ENCODE results near the gene DYRK1A. TPM values are rescaled to one million over a fixed set of nuclear protein-coding genes. Genes with fewer than 3 reads are reported as not detected.

The DYRK1A gene
- total RNA-seq, 1 donor from 2014 or later: 34.4 TPM

GRCh38 chr21:37472581-37472980, 106.0 kb downstream of the DYRK1A start:
- Histone ChIP-seq H3K4me1 (peaks cover 0 to 11% of the 10 kb centered on the region in 2 donors), H3K9me3 (no peaks in the 10 kb centered on the region), H3K4me3 (no peak overlapping the region), H3K27me3 (no peaks in the 10 kb centered on the region), H3K27ac (no peak overlapping the region), H3K36me3 (no peaks in the 10 kb centered on the region)
- no peak for DNase-seq (ENCODE audit: low spot score in 2 of 2)
- no peak for TF ChIP-seq CTCF (IDR thresholded peaks at IDR 0.05)
- intact Hi-C loops (cut with DNase I): no loop called here

- H3K27ac ChIP-seq: no peak overlapping the region
- no peaks in the 10 kb centered on the region for H3K27me3 ChIP-seq
- intact Hi-C loops (cut with DNase I): no loop called here
- no peaks in the 10 kb centered on the region for H3K36me3 ChIP-seq
- no peak overlapping the region for H3K4me3 ChIP-seq
- peaks cover 0 to 11% of the 10 kb centered on the region in 2 donors for H3K4me1 ChIP-seq
- no peak for TF ChIP-seq CTCF (IDR thresholded peaks at IDR 0.05)
- H3K9me3 ChIP-seq: no peaks in the 10 kb centered on the region
- no peak for DNase-seq (ENCODE audit: low spot score in 2 of 2)
Observed at GRCh38 chr21:37473491-37473890, 106.9 kb downstream of the DYRK1A start.

- Histone ChIP-seq H3K9me3 (no peaks in the 10 kb centered on the region), H3K36me3 (no peaks in the 10 kb centered on the region), H3K27me3 (no peaks in the 10 kb centered on the region), H3K4me1 (peaks cover 0 to 13% of the 10 kb centered on the region in 2 donors), H3K4me3 (no peak overlapping the region), H3K27ac (no peak overlapping the region)
- DNase-seq (ENCODE audit: low spot score in 2 of 2): no peak
- no peak for TF ChIP-seq CTCF (IDR thresholded peaks at IDR 0.05)
- intact Hi-C loops (cut with DNase I): no loop called here
Observed at GRCh38 chr21:37474342-37474741, 107.8 kb downstream of the DYRK1A start.

GRCh38 chr21:37475186-37475868, 108.8 kb downstream of the DYRK1A start:
- TF ChIP-seq CTCF (IDR thresholded peaks at IDR 0.05): no peak
- Histone ChIP-seq H3K4me1 (peaks cover 0 to 13% of the 10 kb centered on the region in 2 donors), H3K36me3 (no peaks in the 10 kb centered on the region), H3K27me3 (no peaks in the 10 kb centered on the region), H3K27ac (no peak overlapping the region), H3K9me3 (no peaks in the 10 kb centered on the region), H3K4me3 (no peak overlapping the region)
- DNase-seq (ENCODE audit: low spot score in 2 of 2): no peak
- intact Hi-C loops (cut with DNase I): no loop called here

- Histone ChIP-seq H3K27me3 (no peaks in the 10 kb centered on the region), H3K4me3 (no peak overlapping the region), H3K27ac (no peak overlapping the region), H3K9me3 (no peaks in the 10 kb centered on the region), H3K4me1 (peaks cover 0 to 13% of the 10 kb centered on the region in 2 donors), H3K36me3 (peaks cover 16 to 25% of the 10 kb centered on the region in 2 donors)
- intact Hi-C loops (cut with DNase I): no loop called here
- no peak for DNase-seq (ENCODE audit: low spot score in 2 of 2)
- TF ChIP-seq CTCF (IDR thresholded peaks at IDR 0.05): no peak
Observed at GRCh38 chr21:37478794-37479193, 112.2 kb downstream of the DYRK1A start.

Data from ascending aorta (tissue), 2 donors.